Measurements from ENCODE around the gene FAHD2A. TPM values are rescaled to one million over a fixed set of nuclear protein-coding genes. Genes with fewer than 3 reads are reported as not detected.
"Not testable (repeated sequence)": the region's sequence is repeated elsewhere in the genome, so short reads cannot be mapped to it uniquely, and the experiment has no call there.

Gene FAHD2A
- total RNA-seq, 1 experiment from 2014 or later: 22.5 TPM

- H4K20me1 ChIP-seq (ENCODE audit: insufficient read depth, low read depth, low read length); H3K4me3 ChIP-seq (ENCODE audit: low read length); H3K4me2 ChIP-seq (ENCODE audit: low read depth, low read length, poor library complexity, severe bottlenecking); H3K9ac ChIP-seq (ENCODE audit: low read length); H3K36me3 ChIP-seq (ENCODE audit: insufficient read depth, low read length); H3K4me1 ChIP-seq (ENCODE audit: low read length); H2AFZ ChIP-seq (ENCODE audit: low read length); DNase-seq; H3K9me3 ChIP-seq (ENCODE audit: low read length); H3K27me3 ChIP-seq (ENCODE audit: low read length); H3K9me2 ChIP-seq (replicated peaks; ENCODE audit: insufficient read depth, low read length); H3K79me2 ChIP-seq (ENCODE audit: low read length); H3K27ac ChIP-seq (ENCODE audit: low read length): not testable (repeated sequence)
Observed at GRCh38 chr2:95463292-95463691, 60.8 kb downstream of the FAHD2A start.

Small RNA genes lying within 50 kb of the gene (small RNA-seq; reads per million reads assigned to genes)
- gene AC133104.2: not detected

Other genes with a start within 250 kb of the FAHD2A start
- gene ZNF514, start 242.9 kb upstream of the FAHD2A start, total RNA-seq (2014; rRNA removed; shearing (Covaris generic); ENCODE audit: low replicate concordance): 9.5 and 15.0 TPM in 2 replicates
- 3.8 and 7.1 TPM in 2 replicates for gene ZNF2, start 236.9 kb upstream of the FAHD2A start, total RNA-seq (2014; rRNA removed; shearing (Covaris generic); ENCODE audit: low replicate concordance)
- 1.1 and 3.5 TPM in 2 replicates for gene ZNF892, start 195.2 kb upstream of the FAHD2A start, total RNA-seq (2014; rRNA removed; shearing (Covaris generic); ENCODE audit: low replicate concordance)
- 0.07 and 0.72 TPM in 2 replicates for gene PROM2, start 128.3 kb upstream of the FAHD2A start, total RNA-seq (2014; rRNA removed; shearing (Covaris generic); ENCODE audit: low replicate concordance)
- 0.18 TPM in 1 of 2 replicates, not detected in the other for gene KCNIP3, start 105.4 kb upstream of the FAHD2A start, total RNA-seq (2014; rRNA removed; shearing (Covaris generic); ENCODE audit: low replicate concordance)
- gene TRIM43B, start 82.0 kb downstream of the FAHD2A start, total RNA-seq (2014; rRNA removed; shearing (Covaris generic); ENCODE audit: low replicate concordance): not detected in 2 replicates
- not detected in 2 replicates for gene TRIM43, start 189.3 kb downstream of the FAHD2A start, total RNA-seq (2014; rRNA removed; shearing (Covaris generic); ENCODE audit: low replicate concordance)

All from Karpas-422 (cell line).